LoVo (cell line): ENCODE measurements around the gene CSNK1G1.
A peak's percentile ranks its signal among the peaks of the same experiment; 100 is the strongest.
"Not testable (repeated sequence)": the region's sequence is repeated elsewhere in the genome, so short reads cannot be mapped to it uniquely, and the experiment has no call there.

ENCODE experiments used
- DNase-seq: peaks from one replicate; pipeline ENCODE4 v3.0.0-alpha.2; 2016; ENCODE audit warnings: low spot score

The CSNK1G1 gene

DNA sequence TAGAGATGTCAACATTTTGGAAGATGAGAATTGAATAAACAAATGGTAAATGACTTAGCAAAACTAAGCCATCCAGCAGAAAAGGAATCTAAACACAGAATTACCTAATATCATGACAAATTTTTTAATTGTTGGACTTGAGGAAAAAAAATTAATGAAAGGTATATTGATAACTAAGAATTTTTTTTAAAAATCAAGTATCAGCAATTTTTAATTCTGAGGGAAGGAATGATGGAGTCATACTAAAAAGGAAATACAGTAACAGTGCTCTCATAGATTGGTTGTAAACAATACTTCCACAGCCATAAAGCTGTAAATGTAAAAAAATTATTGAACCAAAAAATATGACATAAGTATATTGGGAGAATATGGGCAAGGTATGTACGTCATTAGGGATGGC lies 68.0 kb downstream of the CSNK1G1 start:
- DNase-seq, result no peak

GRCh38 chr15:64286473-64286872 lies 69.5 kb downstream of the CSNK1G1 start:
- no peak for DNase-seq

- DNase-seq, result no peak
These were observed 70.1 kb downstream of the CSNK1G1 start for GRCh38 chr15:64285871-64286270.

- no peak for DNase-seq
These were observed 70.8 kb downstream of the CSNK1G1 start for GRCh38 chr15:64285150-64285549.

DNA sequence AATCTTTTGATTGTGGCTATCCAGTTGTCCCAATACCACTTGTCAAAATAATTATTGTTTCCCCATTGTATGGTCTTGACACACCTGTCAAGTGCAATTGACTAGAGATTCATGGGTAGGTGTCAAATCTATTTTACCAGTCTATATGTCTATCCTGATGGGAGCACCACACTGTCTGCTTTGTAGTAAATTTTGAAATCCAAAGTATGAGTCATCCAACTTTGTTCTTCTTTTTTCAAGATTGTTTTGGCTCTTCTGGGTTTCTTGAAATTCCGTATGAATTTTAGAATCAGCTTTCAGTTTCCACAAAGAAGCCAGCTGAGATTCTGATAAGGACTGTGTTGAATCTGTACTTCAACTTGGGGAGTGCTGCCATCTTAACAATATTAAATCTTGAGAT lies 71.9 kb downstream of the CSNK1G1 start:
- no peak for DNase-seq

DNA sequence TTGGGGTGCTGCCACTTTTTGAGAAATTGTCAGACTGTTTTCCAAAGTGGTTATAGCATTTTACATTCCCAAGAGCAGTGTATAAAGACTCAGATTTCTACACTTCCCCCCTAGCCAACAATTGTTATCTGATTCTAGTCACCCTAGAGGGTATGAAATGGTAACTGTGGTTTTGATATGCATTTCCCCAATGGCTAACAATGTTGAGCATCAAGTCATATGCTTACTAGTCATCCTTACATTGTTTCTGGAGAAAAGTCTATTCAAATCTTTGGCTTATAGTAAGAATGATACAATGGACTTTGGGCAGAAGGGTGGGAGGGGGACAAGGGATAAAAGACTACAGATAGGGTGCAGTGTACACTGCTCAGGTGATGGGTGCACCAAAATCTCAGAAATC lies 73.3 kb downstream of the CSNK1G1 start:
- no peak for DNase-seq

DNA sequence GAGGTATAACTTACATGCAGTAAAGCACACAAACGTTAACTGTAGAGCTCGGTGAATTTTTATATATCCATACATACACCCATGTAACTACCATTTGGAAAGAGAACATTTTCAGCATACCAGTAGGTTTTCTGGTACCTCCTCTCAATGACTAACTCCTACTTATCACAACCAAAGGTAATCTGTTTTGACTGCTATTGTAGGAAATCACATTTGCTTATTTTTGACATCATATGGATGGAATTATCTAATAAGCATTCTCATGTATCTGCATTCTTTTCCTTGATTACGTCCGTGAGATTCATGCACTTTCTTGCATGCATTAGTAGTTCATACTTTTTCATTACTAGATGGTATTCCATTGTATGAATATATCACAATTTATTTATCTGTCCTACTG lies 76.8 kb downstream of the CSNK1G1 start:
- no peak for DNase-seq

- DNase-seq, result no peak
These were observed 80.0 kb downstream of the CSNK1G1 start for GRCh38 chr15:64275934-64276333.

GRCh38 chr15:64274341-64274950 lies 81.5 kb downstream of the CSNK1G1 start:
- no peak for DNase-seq

DNA sequence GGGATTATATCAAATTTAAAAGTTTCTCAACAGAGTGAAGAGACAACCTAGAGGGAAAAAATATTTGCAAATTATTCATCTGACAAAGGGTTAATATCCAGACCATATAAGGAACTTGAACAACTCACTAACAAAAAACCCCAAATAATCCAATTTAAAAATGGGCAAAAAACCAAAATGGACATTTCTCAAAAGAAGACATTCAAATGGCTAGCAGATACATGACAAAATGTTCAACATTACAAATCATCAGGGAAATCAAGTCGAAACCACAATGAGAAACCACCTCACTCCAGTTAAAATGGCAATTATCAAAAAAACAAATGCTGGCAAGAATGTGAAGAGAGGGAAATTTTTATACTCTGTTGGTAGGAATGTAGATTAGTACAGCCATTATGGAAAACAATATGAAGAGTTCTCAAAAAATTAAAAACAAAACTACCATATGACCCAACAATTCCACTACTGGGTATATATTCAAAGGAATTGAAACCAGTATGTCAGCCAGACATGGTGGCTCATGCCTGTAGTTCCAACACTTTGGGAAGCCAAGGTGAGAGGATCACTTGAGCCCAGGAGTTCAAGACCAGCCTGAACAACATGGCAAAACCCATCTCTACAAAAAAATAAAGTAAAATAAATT lies 88.5 kb downstream of the CSNK1G1 start:
- DNase-seq, result no peak

DNA sequence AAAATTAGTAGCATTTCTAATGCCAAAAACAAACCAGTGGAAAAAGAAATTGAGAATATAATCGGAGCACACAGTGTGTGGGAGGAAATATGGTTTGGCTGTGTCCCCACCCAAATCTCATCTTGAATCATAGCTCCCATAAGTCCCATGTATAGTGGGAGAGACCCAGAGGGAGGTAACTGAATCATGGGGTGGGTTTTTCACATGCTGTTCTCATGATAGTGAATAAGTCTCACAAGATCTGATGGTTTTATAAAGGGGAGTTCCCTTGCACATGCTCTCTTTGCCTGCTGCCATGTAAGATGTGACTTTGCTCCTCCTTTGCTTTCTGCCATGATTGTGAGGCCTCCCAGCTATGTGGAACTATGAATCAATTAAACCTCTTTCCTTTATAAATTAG lies 90.8 kb downstream of the CSNK1G1 start:
- DNase-seq, result not testable (repeated sequence)

GRCh38 chr15:64264502-64264901 lies 91.5 kb downstream of the CSNK1G1 start:
- DNase-seq, result no peak

DNA sequence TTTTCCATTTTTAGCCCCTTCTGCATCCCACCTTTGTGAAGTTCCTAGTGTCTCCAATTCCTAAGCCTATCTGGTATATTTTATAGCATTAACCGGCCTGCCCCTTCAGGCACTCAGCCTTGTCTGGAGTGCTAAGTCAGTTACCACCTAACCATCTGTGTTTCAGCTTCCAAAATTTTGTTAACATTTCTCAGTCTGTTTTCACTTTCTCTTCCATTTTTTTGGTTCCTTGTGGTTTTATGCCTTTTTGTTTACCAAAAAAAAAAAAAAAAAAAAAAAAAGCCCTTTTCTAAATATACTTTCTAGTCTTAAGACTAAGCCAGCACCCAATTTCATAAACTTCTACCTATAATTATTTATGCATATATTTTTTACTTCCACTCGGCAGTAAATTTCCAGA lies 92.4 kb downstream of the CSNK1G1 start:
- no peak for DNase-seq

DNA sequence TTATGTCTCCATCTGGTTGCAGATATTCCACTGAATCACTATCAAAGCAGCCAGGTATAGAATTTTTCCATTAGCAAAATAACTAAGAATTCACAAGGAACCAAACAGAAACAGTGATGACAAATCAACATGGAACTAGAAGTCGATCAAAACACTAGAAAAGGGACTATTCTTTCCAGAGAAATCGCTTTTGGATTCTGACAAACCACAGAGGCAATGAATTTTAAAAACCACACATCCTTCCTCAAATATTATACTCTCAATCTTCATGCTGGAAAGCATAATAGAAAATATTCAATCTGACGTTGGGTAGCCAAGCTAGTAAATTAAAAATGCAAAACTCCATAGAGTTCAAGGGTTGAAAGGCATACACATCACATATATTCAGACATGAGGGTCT lies 99.9 kb downstream of the CSNK1G1 start:
- no peak for DNase-seq

GRCh38 chr15:64251658-64252057 lies 104.3 kb downstream of the CSNK1G1 start:
- no peak for DNase-seq

- no peak for DNase-seq
These were observed 104.9 kb downstream of the CSNK1G1 start for GRCh38 chr15:64251121-64251520.

GRCh38 chr15:64249883-64250575 lies 105.9 kb downstream of the CSNK1G1 start:
- peak; percentile 31 for DNase-seq

GRCh38 chr15:64249406-64249805 lies 106.6 kb downstream of the CSNK1G1 start:
- DNase-seq, result no peak

- peak; percentile 90 for DNase-seq
These were observed 107.9 kb downstream of the CSNK1G1 start for GRCh38 chr15:64247906-64248541.

DNA sequence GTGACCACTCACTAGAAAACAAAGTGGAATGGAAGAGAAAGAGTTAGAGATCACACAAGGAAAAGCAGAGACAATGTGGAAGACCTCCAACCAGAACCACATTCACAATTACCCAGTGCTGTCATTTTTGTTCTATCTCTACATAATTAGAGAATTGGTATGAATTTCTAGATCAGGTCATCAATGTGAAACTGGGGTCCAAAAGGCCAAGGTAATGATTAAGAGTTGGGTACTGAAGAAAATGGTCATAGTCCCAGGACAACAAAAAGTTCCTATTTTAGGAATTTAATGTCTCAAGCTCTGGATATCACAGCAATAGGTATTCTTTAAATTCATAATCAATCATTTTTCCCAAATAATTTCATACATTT lies 108.5 kb downstream of the CSNK1G1 start:
- no peak for DNase-seq

GRCh38 chr15:64246364-64247189 lies 109.4 kb downstream of the CSNK1G1 start:
- no peak for DNase-seq

DNA sequence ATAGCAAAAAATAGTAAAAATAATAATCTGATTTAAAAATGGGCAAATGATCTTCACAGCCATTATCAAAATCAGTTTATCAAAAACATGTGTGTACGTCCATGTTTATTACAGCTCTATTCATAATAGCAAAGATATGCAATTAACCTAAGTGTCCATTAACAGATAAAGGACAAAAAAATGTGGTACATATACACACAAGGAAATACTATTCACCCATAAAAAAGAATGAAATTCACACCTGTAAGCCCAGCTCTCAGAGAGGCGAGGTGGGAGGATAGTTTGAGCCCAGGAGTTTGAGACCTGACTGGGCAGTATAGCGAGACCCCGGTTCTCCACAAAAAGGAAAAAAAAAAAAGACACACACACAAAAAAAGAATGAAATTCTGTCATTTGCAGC lies 110.6 kb downstream of the CSNK1G1 start:
- no peak for DNase-seq
